NCI-H526 treated with DMSO at 0.1 percent for 48 hours (cell line): ENCODE results near the gene MEIOC.
A peak's percentile ranks its signal among the peaks of the same experiment; 100 is the strongest.
"Not testable (repeated sequence)": the region's sequence is repeated elsewhere in the genome, so short reads cannot be mapped to it uniquely, and the experiment has no call there.

ENCODE experiments used
- DNase-seq: peaks from one replicate; lab custom pipeline; 2025; lab: John Stamatoyannopoulos, UW

Gene MEIOC

DNA sequence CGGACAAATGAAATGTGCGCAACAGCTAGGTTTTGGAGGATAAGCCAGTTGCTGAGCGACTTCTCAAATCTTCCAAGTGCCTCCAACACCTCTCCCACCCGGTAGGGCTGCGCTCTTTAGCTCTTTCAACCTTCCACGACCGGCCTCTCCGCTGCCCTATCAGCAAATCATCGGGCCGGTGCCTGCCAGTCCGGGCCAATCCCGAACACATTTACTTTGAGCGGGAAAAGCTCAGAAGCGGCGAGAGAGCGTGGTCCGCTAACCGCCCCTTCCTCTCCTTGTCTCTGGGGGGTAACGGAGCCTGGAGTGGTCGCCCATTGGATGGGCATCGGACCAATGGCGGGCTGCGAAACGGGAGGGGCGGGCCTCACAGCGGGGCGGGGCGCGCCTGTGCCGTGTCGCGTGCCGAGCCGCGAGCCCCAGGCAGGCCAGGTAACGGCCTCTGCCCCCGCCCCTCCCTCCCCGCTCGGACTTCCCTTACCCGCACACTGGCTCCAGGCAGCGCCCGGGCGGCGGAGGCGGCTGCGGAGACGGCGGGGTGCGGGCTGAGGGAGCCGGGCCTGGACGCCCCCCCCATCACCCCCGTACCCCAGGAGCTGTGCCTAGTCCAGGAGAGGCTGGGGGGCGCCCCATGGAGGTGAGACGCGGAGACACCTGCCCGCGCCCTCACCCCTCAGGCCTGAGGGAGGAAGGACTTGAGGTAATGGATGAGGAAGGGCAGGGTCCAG lies at the start of gene MEIOC:
TSS of gene MEIOC (plus strand) at position 486 of the 728 bp plus-strand sequence. CDS start at position 632, 146 bp downstream.
- peak; percentile 77 for DNase-seq

DNA sequence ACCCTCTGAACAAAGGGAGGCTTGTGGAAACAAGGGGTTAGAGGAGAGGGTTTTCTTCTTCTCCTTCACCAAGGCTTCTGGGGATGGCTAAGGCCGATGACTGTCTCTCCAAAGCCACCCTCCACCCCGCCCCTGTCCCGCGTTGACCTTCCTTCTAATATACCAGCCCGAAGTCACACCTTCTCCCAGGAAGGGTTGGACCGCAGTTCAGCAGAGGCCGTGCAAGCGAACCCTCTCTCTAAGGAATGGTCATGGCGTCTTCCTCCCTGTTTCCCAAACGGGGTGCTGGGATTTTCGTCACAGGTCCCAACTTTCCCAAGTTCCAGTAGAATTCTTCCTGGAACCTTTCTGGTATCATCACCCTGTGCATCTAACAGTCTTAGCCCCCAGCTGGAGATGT lies 49.6 kb upstream of the MEIOC start:
- no peak for DNase-seq

DNA sequence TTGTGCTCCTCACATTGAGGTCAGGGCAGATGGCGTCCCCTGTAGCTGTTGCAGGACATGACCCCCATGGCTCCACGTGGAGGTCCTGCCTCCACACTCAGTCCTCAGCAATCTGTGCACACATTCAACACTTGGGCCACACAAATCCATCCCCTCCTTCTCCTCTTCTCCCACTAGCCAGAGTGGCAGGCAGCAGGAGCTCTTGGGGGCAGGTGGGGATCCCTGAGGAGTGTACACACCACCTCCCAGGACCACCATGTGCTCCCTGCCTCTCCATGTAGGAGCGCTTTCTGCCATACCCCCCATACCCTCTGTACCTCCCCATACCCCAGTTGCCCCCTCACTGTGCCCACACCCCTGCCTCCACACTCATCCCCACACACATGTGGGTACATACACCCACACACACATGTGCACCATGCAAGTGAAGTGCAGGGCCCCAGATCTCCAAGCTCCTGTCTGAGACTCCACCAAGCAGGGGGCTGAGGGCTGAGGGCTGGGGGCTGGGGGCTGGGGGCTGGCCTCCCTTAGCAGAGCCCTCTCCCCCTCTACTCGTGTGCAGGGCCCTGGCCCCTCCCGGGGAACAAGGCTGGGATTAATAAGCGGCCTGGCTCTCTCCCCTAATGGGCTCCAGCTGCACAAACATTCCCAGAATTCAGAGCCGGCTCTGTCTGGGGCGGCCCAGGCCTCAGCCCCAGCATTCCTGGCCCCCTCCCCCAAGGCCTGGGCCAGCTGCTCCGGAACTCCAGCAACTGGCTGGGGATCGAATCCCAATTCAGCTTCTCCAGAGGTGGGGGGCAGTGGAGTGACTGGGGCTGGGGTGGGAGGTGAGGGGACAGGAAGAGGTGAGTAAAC lies 48.2 kb upstream of the MEIOC start:
- DNase-seq: peak; percentile 5

DNA sequence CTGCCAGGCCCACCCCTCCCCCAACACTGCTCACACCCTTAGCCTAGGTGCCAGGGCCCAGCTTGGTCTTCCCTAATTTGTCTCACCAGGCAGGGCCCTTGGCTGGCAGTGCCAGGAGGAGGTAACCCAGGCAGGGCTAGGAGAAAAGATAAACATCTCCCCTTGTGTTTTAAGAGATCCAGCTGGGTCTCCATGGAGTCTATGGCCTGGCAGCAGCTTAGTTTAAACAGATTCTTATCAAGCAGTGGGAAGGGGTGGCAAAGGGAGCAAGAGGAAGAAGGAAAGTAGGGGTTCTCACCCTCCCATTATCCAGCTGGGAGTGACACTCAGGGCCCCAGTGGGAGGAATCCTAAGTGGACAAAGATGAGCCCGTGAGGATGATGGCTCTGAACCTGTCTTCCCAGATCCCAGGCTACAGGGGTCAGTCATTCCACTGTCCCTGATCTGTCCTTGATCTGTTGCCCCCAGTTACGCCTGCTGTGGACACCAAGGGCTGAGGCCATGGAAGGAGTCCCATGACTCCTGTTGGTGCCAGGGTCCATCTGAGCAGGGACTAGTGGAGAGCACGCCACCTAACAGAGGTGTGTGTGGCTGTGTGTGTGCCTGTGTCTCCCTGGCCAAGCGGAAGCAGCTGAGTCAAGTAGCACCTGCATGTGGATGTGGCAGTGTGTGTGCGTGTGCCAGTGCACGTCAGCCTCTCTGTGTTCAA lies 47.4 kb upstream of the MEIOC start:
- no peak for DNase-seq

DNA sequence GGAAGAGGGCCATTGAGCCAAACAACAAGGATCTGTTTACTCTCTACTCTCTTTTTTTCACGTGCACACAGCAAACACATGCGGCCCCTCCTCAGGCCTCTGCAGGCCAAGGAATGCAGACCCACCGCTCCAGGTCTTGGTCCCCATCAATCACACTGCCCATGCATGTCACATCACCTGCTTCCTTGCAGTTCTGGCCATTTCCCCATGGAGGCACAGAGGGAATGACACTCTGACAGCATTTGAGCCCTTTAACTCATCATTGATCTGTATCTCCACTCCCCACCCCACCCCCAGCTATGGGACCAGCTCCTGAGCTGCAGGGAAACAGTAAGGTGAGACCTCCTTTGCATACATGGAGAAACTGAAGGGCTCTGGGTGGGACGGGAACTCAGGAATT lies 45.9 kb upstream of the MEIOC start:
- no peak for DNase-seq

DNA sequence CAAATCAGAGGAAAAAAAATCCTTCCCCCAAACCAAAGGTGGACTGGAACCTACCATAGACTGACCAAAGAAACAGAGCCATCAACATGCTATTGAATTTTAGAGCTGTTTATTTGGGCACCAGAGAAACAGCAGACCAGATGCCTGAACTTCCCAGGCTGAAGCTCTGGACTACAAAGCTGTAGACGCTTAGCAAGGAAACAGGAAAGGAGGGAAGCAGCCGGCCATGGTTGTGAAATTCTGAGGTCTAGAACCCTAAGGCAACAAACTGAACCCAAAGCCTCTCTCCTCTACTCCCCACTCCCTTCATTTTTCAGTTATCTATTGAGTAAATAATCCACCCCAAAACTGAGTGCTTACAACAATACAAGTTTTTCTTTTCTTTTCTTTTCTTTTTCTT lies 45.4 kb upstream of the MEIOC start:
- no peak for DNase-seq

DNA sequence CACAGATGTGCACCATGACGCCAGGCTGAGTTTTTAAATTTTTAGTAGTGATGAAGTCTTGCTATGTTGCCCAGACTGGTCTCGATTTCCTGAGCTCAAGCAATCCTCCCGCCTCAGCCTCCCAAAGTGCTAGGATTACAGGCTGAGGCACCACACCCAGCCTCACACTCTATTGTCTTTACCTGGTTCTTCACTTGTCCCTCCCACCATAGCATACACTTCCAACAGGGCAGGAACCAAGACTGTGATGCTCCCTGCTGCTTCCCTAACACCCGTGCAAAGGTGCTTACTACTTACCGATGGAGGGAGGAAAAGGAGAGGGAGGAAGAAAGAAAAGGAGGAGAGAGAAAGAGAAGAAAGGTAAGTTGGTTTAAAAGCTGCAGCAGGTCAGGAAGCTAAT lies 41.4 kb upstream of the MEIOC start:
- no peak for DNase-seq

DNA sequence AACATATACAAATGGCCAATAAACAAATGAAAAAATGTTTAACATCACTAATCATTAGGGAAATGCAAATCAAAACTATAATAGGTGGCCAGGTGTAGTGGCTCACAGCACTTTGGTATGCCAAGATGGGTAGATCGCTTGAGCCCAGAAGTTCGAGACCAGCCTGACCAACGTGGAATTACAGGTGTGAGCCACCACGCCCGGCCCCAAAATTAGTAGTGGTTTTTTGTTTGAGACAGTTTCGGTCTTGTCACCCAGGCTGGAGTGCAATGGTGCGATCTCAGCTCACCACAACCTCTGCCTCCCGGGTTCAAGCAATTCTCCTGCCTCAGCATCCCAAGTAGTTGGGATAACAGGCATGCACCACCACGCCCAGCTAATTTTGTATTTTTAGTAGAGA lies 37.6 kb upstream of the MEIOC start:
- not testable (repeated sequence) for DNase-seq

DNA sequence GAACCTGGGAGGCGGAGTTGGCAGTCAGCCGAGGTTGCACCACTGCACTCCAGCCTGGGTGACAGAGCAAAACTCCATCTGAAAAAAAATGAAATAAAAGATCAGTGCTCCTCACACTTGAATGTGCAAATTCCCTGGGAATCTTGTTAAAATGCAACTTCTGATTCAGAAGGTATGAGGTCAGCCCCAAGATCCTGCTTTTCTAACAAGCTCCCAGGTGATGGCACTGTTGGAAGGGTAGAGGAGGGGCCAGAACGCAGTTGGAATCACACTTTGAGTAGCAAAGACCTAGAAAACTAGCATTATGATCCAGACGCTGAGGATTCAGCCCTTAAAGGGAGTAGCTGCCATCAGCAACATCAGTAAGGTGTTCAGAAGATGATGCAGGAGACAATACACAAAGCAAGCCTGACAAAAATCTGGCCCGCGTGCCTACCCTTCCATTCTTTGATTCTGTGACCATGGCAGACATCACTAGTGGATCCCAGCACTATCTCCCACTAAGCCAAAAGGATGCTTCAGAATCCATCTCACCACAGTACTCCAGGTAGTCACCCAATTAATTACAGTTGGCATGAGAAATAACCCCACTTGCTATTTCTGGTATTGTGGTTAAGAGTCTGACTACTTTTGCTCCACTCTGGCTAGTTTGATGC lies 33.1 kb upstream of the MEIOC start:
- DNase-seq: no peak

DNA sequence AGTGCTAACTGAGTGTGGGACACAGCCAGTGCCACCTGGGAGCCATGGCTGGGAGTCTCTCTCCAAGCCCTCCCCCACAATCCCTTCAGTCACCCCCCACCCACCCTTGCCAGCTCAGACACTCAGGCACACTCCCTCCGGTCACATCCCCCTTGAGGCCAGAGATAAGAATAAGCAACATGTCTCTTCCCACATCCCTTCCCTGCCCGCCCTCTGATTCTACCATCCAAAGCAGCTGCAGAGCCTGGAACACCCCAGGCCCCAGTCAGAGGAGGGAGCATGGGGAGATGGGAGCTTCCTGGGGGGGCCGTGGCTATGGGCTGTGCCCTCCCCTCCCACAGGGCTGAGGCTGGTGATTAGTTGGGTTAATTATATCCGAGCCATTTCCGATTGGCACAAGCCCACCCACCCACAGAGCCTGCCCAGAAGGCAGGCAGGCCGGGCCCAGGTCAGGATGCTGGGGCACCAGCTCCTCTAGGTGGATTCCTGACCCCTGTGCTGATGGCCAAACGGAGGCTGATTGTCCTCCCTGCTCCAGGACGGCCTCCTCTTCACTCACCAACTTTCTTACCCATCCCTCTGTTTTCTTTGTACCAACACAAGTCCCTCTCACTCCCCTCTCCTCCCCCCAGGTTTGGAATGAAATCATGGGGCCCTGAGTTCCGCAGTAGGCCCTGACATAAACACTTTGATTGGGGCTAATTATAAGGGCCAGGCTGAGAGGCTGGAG lies 28.6 kb upstream of the MEIOC start:
- no peak for DNase-seq

DNA sequence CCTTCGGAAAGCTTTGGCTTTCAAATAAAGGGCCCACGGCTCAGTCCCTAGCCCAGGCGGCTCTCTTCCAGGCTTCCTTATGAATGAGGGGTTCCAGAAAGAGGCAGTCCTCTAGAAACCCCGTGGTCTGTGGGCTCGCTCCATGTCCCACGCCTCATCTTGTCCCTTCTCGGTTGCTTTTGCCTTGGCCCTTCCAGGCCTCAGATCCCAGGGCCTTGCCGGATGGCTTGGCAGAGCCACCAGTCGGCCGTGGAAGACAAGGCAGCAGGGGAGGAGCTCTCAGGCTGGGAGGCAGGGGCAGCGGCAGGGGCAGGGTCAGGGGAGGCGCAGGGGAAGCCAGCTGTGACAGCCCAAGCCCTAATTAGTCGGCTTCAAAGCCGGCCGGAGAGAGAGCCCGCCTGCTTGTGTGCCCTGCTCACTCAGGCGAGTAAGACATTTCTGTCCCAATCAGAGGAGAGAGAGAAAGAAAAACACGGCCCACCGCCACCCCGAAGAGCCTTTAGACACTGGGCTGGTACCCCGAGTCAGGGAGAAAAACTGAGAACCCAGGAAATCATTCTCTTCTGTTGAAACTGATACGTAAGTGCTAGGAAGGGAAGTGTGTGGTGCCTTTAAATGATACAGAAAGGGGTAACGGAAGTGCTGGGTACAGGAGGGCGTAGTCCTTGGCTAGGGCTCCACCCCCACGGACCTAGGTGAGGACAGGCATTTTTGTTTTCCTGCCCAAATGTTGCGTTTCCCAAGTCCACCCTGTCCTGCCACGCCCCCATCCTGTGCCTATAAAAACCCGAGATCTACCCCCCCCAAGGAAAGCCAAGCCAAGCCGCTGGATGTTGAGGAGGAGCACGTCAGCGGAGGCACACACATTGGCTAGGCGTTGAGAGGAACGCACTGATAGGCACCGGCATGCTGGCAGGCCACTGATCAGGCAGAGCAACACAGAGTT lies 27.8 kb upstream of the MEIOC start:
- peak; percentile 67 for DNase-seq

DNA sequence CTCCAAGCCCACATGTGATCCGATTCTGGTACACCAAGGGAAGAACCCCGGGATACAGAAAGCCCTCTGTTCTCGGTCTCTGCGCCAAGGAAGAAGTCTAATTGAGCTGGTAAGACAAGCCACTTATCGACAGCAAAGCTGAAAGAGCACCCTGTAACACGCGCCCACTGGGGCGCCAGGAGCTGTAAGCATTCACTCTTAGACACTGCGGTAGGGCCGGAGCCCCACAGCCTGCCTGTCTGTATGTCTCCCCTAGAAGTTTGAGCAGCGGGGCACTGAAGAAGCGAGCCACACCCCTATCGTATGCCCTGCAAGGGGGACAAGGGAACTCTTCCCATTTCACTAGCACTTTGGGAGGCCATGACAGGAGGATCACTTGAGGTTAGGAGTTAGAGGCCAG lies 27.0 kb upstream of the MEIOC start:
- no peak for DNase-seq

DNA sequence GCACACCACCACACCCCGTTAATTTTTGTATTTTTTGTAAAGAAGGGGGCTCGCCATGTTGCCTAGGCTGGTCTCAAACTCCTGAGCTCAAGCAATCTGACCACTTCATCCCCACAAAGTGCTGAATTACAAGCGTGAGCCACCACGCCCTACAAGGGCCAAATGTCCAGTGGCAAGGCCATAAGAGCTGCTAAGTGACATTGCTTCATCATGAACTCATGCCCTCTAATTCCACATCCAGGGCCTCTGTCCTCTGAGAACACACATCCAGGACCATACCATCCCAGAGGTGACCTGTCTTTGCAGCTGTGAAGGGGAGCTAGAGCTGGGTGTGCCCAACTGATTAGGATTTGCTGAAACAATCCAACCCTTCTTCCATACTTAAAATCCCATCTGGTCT lies 25.6 kb upstream of the MEIOC start:
- DNase-seq: no peak

DNA sequence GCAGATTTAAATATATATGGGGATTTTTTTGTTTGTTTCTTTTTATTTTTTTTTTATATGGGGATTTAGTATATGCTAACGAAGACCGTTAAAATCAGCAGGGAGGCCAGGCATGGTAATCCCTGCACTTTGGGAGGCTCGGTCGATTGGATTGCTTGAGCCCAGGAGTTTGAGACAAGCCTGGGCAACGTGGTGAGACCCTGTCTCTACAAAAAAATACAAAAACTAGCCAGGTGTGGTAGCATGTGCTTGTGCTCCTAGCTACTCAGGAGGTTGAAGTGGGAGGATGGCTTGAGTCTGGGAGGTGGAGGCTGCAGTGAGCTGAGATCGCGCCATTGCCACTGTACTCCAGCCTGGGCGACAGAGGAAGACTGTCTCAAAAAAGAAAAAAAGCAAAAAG lies 22.3 kb upstream of the MEIOC start:
- no peak for DNase-seq

DNA sequence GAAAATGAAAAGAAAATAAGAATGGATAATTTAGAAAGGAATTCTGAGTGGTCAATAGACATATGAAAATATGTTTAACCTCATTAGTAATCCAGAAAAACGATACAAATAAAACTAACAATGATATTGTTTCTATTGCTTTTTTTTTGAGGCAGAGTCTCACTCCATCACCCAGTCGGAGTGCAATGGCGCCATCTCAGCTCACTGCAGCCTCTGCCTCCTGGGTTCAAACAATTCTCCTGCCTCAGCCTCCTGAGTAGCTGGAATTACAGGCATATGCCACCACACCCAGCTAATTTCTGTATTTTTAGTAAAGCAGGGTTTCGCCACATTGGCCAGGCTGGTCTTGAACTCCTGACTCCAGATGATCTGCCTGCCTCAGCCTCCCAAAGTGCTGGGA lies 21.9 kb upstream of the MEIOC start:
- DNase-seq: not testable (repeated sequence)

DNA sequence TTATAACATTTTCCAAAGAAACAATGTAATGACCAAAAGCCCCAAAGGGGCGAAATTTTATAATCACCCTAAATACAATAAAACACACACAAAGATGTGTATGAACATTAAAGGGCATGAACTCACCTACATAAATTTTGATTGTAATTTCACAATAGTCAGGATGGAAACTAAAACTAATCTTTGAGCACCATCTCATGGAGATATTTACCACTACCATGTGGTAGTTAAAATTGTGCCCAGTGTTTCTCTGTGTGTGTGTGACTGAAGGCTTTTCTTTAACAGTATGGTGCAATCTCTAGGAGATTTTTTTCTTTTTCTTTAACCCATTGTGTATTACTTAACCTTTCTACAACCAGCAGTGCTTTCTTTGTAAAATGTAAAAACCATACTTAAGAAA lies 19.7 kb upstream of the MEIOC start:
- peak; percentile 11 for DNase-seq

DNA sequence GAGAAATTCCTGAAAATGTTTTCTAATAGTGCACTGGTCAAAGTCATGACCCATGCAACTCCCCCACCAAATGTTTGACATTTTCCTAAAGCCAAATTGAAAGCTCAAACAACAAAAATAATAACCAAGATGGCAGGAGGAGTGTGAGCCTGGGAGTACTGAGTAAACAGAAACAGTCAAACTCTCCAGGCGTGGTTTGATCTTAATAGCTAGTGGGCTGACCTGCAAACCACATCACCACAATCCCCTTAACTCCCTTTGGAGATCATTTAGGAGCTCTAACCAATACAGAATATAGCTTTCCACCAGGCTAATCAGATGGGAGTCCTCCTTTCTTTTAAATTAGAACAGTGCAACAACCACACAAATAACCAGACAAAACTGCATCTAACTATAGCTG lies 19.2 kb upstream of the MEIOC start:
- no peak for DNase-seq

DNA sequence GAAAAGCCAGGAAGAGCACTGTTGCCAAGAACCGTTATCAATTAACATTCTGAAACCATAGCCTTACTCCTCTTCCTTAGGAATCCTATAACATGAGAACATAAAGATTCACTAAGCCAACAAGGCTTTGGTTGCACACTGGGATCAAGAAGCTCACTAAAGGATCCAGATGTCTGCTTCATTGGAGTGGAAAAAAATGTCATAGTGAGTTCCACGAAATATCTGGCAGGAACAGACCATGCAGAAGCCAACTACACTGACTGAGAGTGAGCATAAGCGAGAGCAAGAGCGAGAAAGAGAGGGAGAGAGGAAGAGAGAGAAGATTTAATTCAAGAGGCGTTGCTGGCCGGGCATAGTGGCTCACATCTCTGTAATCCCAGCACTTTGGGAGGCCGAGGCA lies 13.4 kb upstream of the MEIOC start:
- DNase-seq: no peak

DNA sequence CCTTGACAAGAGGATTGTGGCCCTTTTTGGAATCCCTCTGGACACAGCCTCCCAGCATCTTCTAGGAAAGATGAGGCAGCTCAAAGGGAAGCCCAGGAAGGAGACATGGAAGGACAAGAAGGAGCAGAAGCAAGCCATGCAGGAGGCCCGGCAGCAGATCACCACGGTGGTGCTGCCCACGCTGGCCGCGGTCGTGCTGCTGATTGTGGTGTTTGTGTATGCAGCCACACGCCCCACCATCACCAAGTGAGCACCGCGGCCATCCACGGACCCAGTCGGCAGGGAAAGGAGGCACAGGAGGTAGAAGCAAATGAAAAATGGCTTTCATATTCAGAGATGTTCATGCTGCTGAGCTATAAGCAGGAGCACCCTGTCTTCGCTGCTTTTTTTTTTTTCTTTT lies 10.9 kb upstream of the MEIOC start:
- DNase-seq: no peak

DNA sequence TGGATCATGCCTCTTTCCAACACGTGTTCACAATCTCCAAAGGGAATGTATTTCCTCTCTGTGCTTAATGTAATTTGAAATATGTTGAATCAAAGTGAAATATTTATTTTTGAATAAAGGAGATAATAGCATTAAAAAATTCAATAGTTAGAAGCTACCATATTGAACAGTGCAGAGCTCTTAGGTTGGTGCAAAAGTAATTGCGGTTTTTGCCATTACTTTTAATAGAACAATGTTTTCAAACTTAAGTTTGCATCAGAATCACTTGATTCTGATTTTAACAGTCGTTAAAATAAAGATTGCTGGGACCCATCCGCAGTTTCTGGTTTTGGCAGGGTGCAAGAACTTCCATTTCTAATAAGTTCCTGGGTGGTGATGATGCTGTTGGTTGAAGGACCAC lies 10.0 kb upstream of the MEIOC start:
- DNase-seq: no peak
